ENCODE measurements around the gene SMIM43. TPM values are rescaled to one million over a fixed set of nuclear protein-coding genes. Genes with fewer than 3 reads are reported as not detected.
A peak's percentile ranks its signal among the peaks of the same experiment; 100 is the strongest.

Gene SMIM43
- polyA plus RNA-seq (ENCODE audit: insufficient read length): 1.3 TPM

GRCh38 chr4:121764702-121765367 lies at the start of gene SMIM43:
Gene SMIM43 (minus strand): TSS chr4:121765164. CDS start chr4:121765105, 59 bp downstream.
- DNase-seq: no peak

GRCh38 chr4:121814756-121815155 lies 49.8 kb upstream of the SMIM43 start:
- DNase-seq: no peak

DNA sequence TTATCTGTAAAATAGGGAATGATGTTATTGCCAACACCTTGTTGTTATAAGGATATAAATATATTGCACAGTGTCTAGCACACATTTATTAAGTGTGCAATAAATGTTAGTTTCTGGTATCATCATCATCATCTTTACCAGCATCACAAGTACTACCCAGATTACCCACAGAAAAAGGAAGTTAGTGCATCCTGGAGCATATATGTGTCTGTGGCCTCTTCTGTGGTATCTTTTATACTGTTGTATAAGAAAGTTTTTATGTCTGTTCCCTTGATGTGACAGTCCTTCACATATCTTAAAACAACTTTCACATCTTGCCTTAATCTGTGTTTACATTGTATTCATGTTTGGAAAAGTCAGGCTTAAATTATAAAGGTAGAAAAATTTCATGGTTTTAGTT lies 46.2 kb upstream of the SMIM43 start:
- no peak for DNase-seq

DNA sequence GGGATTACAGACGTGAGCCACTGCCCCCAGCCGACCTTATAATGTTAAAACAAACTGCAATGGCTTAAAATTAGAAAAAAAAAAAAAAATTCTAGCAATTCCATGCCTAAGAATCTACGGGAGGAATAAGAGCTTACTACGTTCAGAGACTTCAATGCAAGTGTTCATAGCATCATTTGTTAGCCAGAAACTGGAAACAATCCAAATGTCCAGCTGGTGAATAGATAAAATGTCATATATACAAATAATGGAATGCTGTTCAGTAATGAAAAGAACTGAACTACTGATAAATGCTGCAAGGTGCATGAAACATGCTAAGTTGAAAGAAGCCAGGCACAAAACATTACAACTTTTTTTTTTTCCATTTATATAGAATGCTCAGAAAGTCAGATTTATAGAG lies 41.4 kb upstream of the SMIM43 start:
- no peak for DNase-seq

GRCh38 chr4:121801715-121802075 lies 36.7 kb upstream of the SMIM43 start:
- DNase-seq: no peak

DNA sequence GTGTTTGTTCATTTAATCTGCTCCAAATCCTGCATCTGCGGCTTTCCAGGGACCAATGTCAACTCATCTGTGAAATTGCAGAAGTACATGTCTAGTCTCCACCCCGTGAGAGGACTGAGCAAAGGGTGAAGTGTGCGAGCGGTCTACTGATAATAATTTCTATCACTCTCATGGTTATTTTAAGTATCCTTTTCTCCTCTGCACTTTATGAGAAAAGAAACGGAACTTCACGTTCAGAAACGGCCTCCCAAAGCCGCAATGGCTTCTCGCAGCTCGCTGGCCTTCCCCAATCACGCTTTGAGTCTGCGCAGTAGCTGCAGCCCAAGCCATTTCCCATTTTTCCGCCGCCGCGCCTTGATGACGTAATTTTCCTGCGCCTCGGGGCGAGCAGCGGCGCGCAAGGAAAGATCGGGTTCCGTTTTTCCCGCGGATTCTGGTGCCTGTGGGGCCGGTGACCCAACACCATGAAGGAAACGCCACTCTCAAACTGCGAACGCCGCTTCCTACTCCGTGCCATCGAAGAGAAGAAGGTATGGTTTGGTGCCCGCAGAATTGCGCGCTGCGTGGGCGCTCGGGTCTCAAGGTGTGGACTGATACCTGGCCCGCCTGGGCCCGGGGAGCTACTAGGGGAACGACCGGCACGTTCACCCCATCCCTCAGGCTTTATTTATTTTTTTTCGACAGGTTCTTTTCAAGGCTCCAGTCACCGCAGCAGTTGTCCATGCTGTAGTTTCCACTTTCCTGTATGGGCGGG lies 36.2 kb upstream of the SMIM43 start, which contains the start of gene EXOSC9:
Gene EXOSC9 (plus strand): TSS at position 363 of the 754 bp plus-strand sequence. CDS start 102 bp downstream, at position 465.
- peak; percentile 97 for DNase-seq

DNA sequence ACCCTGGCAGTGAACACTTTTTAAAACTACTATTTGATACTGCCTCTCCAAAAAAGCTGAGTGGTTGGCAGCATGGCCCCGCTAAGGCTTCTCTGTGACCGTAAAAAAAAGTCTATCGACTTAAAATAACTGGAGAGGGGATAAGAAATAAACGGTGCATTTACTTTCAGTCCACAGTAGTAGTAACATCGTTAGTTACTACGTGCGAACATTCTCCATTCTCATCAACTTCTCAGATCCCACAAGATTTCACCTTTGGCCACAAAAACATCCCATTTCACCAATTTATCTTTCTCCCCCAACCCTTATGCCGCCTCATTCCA lies 35.6 kb upstream of the SMIM43 start:
- no peak for DNase-seq

GRCh38 chr4:121799867-121800501 lies 35.0 kb upstream of the SMIM43 start:
- DNase-seq: no peak

DNA sequence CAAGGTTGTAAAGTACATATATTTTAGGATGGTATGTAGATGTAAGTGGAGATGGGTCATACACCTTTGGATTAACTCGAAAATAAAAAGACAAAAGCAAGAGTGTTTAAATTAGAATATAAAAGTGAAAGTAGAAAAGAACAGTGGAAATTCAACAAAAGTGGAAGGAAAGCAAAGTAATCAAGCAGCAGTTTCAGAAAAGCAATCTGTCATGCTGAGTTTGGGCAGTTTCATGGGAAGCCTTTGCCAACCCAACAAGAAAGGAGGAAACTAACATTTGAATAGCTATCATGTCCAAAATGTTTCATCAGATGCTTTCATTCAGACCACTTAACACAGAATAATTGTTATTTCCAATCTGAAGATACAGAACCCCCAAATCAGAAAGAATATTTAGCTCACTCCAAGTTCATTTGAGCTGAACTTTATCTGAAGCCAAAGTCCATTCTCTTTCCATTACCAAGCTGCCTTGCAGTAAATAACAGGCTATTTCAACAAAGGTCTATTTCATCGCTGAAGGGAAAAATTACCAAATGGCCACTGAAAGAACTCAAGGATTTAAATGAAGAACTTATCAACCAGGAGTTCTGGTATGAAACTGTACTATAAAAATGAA lies 34.4 kb upstream of the SMIM43 start:
- DNase-seq: no peak

GRCh38 chr4:121796283-121796682 lies 31.3 kb upstream of the SMIM43 start:
- DNase-seq: no peak

- no peak for DNase-seq
Observed at GRCh38 chr4:121794505-121795188, 29.7 kb upstream of the SMIM43 start.

- DNase-seq: no peak
Observed at GRCh38 chr4:121792966-121793365, 28.0 kb upstream of the SMIM43 start.

DNA sequence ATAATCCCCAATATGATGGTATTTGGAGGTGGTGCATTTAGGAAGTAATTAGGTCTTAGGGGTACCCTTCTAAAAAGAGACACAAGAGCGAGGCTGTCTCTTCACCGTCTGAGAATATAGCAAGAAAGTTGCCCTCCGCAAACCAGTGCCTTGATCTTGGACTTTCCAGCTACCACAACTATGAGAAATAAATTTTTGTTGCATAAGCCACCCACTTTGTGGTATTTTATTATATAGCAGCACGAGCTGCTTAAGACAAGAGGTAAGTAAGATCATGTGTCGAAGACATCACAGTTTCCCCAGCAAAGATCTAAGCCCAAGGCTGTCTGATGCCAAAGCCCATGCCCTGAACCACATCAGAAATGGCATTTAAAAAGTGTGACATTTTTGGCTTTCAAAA lies 26.5 kb upstream of the SMIM43 start:
- DNase-seq: no peak

DNA sequence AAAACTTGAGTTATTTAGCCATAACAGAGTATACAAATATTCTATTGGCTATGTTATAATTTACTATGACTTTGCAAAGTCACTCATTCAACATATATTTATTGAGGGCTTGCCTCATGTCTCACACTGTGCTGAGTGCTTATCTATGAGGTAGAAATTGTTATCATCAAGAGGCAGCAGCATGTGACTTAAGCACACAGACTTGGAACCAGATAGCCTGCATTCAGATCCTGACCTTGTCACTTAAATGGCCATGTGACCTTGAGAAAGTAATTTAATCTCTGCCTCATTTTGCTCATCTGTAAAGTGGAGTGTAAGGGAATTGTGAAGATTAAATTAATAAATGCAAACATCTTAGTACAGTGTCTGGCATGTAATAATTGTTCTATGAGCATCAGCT lies 26.0 kb upstream of the SMIM43 start:
- DNase-seq: no peak

DNA sequence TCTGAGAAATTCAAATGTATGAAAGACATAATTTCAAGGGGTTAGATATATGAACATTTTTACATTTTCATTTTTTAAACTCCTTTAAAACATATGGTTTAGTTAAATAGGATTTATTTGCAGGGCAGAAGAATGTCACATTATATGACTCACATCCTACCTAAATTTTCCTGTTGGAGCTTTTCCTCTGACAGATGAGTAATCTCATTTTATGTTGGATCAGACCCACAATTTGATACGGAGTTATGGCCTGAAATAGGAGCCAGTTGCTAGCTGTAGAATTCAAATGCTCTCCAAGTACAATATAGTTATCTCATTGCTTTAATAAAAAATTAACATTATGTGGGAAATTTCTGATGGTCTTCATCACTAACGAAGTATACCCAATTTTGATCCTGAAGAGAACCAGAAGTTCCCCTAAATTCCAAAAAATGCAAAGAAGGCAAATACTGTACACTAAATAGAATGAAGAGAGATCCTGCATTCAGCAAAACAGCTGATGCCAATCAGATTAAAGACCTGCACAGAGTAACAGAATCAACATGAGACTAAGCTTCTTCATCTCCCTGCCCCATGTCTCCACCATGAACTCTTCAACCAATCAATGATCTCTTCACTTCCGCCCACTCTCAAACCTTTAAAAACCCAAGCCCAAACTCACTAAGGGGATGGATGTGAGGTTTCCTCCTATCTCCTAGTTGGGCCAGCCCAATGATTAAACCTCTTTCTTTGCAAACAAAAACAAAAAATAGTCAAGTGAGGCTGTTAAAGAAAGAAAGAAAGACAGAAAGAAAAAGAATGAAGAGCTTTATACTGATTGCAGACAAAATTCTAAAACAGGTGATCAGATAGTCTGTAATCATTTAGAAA lies 25.2 kb upstream of the SMIM43 start:
- no peak for DNase-seq

GRCh38 chr4:121789455-121789854 lies 24.5 kb upstream of the SMIM43 start:
- no peak for DNase-seq

DNA sequence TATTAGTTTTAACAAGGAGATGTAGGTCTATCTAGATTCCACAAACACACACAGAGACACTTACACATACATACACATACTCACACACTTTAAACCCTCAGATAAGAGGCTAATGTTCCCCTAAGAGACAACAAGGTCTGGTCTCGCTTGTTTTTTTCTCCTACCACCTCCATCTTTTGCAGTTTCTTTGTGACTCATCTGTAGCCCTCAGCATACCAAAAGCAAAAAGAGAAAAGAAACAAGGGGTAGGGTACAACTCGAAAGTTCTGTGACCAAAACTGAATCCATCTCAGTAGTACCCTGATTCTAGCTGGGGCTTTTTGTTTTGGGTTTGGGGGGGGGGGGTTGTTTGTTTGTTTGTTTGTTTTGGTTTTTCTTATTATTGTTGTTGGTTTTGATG lies 23.9 kb upstream of the SMIM43 start:
- no peak for DNase-seq

DNA sequence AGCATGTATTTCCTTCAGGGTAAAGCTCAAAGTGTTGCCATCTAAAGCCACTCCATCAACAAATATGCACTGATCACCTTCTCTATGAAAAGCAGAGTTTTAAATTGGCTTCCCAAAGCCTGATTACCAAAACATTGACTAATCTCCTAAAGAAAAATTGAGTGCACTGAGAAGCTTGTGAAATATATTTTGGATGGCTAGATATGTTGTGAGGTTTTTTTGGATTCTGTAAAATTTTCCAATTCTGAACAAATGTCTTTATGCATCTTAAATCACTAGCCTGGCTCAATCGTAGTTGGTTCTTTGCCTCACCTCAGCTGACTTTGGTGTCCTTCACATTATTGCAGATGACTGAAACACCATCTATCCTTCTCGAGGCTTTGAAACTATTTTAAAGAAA lies 21.3 kb upstream of the SMIM43 start:
- DNase-seq: no peak

DNA sequence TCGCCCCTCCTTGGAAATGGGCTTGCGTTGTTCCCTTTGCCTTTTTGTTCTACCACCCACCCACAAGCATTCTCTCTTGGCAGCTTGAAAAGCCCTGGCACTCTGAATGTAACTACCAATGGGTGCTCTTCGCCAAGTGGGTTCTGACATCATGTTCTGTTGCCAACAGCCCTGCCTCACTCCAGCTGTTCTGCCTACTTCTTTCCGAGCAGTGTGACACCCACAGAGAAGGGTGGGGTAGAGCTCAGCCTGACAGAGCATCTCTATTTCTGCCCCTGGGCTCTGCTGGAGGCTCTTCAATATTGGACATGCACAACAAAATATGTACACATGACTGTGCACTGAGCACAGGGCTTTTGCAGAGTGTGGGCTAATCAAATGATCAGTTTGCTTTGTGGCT lies 20.5 kb upstream of the SMIM43 start:
- no peak for DNase-seq

GRCh38 chr4:121784975-121785374 lies 20.0 kb upstream of the SMIM43 start:
- DNase-seq: no peak

GRCh38 chr4:121784401-121784800 lies 19.4 kb upstream of the SMIM43 start:
- DNase-seq: no peak

GRCh38 chr4:121783210-121783609 lies 18.2 kb upstream of the SMIM43 start:
- DNase-seq: no peak
